PC-3 (cell line): ENCODE measurements around the gene DGCR2. TPM values are rescaled to one million over a fixed set of nuclear protein-coding genes. Genes with fewer than 3 reads are reported as not detected.

Experiments
- ATAC-seq: fragments of 200-7000 bp; cut with Tn5 transposase; 2 replicates; pipeline ENCODE4 v1.9.1; 2020; ENCODE audit warnings: mild to moderate bottlenecking, moderate library complexity
- BruUV-seq: library from RNA; stranded (reverse); fragments of 400-500 nt; replicated peaks from 2 replicates; lab custom pipeline; 2021; lab: Mats Ljungman, UMichigan
- CTCF ChIA-PET: fragments of 300-600 bp; sonication (Branson Sonifier 250); formaldehyde crosslinking; loops from one replicate; lab custom pipeline; 2022; ENCODE audit warnings: antibody characterized with exemption; lab: Charles Lee
- POLR2A ChIA-PET: fragments of 300-600 bp; sonication (Branson Sonifier 250); formaldehyde crosslinking; loops from one replicate; lab custom pipeline; 2022; ENCODE audit warnings: antibody characterized with exemption; ENCODE audit not compliant: unreplicated experiment; lab: Charles Lee
- DNase-seq: peaks from one replicate; pipeline ENCODE4 v3.0.0-alpha.2; 2015
- H2AFZ ChIP-seq: fragments of 300-600 bp; sonication (generic); 2 replicates; pipeline ENCODE4 v1.6.0; 2016; ENCODE audit warnings: antibody characterized with exemption, low read length
- H3F3A ChIP-seq: fragments of 300-600 bp; sonication (generic); one replicate; pipeline ENCODE4 v1.6.0; 2017; ENCODE audit warnings: antibody characterized with exemption, low read length, control low read depth, mild to moderate bottlenecking; ENCODE audit not compliant: unreplicated experiment
- H3K27ac ChIP-seq: fragments of 300-600 bp; sonication (generic); 2 replicates; pipeline ENCODE4 v1.5.1; 2016; ENCODE audit warnings: mild to moderate bottlenecking, low read length
- H3K27me3 ChIP-seq: fragments of 300-600 bp; sonication (generic); 2 replicates; pipeline ENCODE4 v1.6.1; 2016; ENCODE audit warnings: low read length, mixed read lengths
- H3K36me3 ChIP-seq: fragments of 300-600 bp; sonication (generic); 2 replicates; pipeline ENCODE4 v1.6.1; 2016; ENCODE audit warnings: low read depth, mixed run types, low read length, mixed read lengths
- H3K4me1 ChIP-seq: fragments of 300-600 bp; sonication (generic); 2 replicates; pipeline ENCODE4 v1.5.1; 2016; ENCODE audit warnings: low read length; ENCODE audit not compliant: insufficient read depth
- H3K4me2 ChIP-seq: fragments of 300-600 bp; sonication (generic); 2 replicates; pipeline ENCODE4 v1.6.0; 2016; ENCODE audit warnings: low read length
- H3K4me3 ChIP-seq: fragments of 300-600 bp; sonication (generic); 2 replicates; pipeline ENCODE4 v1.5.1; 2016; ENCODE audit warnings: mild to moderate bottlenecking, low read length, mixed read lengths
- H3K79me2 ChIP-seq: fragments of 300-600 bp; sonication (generic); 2 replicates; pipeline ENCODE4 v1.6.1; 2017; ENCODE audit warnings: low read length, mixed read lengths
- H3K9ac ChIP-seq: fragments of 300-600 bp; sonication (generic); 2 replicates; pipeline ENCODE4 v1.6.0; 2016; ENCODE audit warnings: mild to moderate bottlenecking, low read length
- H3K9me2 ChIP-seq: fragments of 300-600 bp; sonication (generic); replicated peaks from 2 replicates; pipeline ENCODE4 v1.6.1; 2016; ENCODE audit warnings: mixed run types, low read length, mixed read lengths
- H3K9me3 ChIP-seq: fragments of 300-600 bp; sonication (generic); 2 replicates; pipeline ENCODE4 v1.6.1; 2016; ENCODE audit warnings: low read length, mixed read lengths
- H4K20me1 ChIP-seq: fragments of 300-600 bp; sonication (generic); 2 replicates; pipeline ENCODE4 v1.6.1; 2016; ENCODE audit warnings: low read length, mixed read lengths
- CTCF ChIP-seq: fragments of 300-600 bp; sonication (generic); conservative IDR thresholded peaks from 2 replicates; pipeline ENCODE4 v1.5.1; 2017; ENCODE audit warnings: antibody characterized with exemption, low read depth, mild to moderate bottlenecking, low read length
- EZH2 ChIP-seq: fragments of 300-600 bp; sonication (generic); IDR thresholded peaks from one replicate; pipeline ENCODE4 v1.6.1; 2017; ENCODE audit warnings: antibody characterized with exemption, mild to moderate bottlenecking, low read length; ENCODE audit not compliant: unreplicated experiment
- EZH2phosphoT487 ChIP-seq: fragments of 300-600 bp; sonication (generic); IDR thresholded peaks from 2 replicates; pipeline ENCODE4 v1.6.1; 2018; ENCODE audit warnings: mild to moderate bottlenecking, antibody characterized with exemption, low read length, borderline replicate concordance
- intact Hi-C: fragments of 100-400 bp; cut with micrococcal nuclease; formaldehyde crosslinking; loops from 2 replicates; pipeline ENCODE4 v1.9.0; 2023
- total RNA-seq: library from RNA; depleted of rRNA; stranded (reverse); fragments of >200 nt; gene quantifications from 2 replicates; pipeline ENCODE4 v1.2.3, GENCODE V29; 2014

The DGCR2 gene
- total RNA-seq, 1 experiment from 2014 or later = 36.1 TPM

GRCh38 chr22:19138217-19139000 is 16.2 kb upstream of the DGCR2 start:
- Histone ChIP-seq H3K9me3 (no peaks in the 10 kb centered on the region), H3K27me3 (no peaks in the 10 kb centered on the region), H3K36me3 (peaks cover 6% of the 10 kb centered on the region; the same call in 1 of the 2 replicates), H2AFZ (no peak overlapping the region), H3K9ac (no peak overlapping the region), H3K4me1 (no peaks in the 10 kb centered on the region), H3K4me3 (no peak overlapping the region), H3K4me2 (no peak overlapping the region), H3K27ac (no peak overlapping the region), H3K79me2 (peaks cover 8% of the 10 kb centered on the region), H4K20me1 (no peaks in the 10 kb centered on the region), H3F3A (no peaks in the 10 kb centered on the region), H3K9me2 (no peaks in the 10 kb centered on the region)
- ChIA-PET POLR2A (no interaction called here), CTCF (no interaction called here)
- DNase-seq (no peak), ATAC-seq (no peak)
- intact Hi-C loops = no loop called here
- BruUV-seq = no TSS peak
- TF ChIP-seq CTCF (no peak), EZH2 (no peak), EZH2phosphoT487 (no peak)

- Histone ChIP-seq H3K9ac (no peak overlapping the region), H3K4me2 (no peak overlapping the region), H3K27ac (no peak overlapping the region), H3K4me3 (no peak overlapping the region), H3K9me2 (no peaks in the 10 kb centered on the region), H3K36me3 (peaks cover 6% of the 10 kb centered on the region; the same call in 1 of the 2 replicates), H2AFZ (no peak overlapping the region), H3K4me1 (no peaks in the 10 kb centered on the region), H3F3A (no peaks in the 10 kb centered on the region), H3K79me2 (peaks cover 3% of the 10 kb centered on the region; the same call in 1 of the 2 replicates), H3K27me3 (no peaks in the 10 kb centered on the region), H4K20me1 (no peaks in the 10 kb centered on the region), H3K9me3 (no peaks in the 10 kb centered on the region)
- intact Hi-C loops = no loop called here
- BruUV-seq = no TSS peak
- DNase-seq (no peak), ATAC-seq (no peak)
- ChIA-PET POLR2A (no interaction called here), CTCF (no interaction called here)
- TF ChIP-seq CTCF = no peak
- TF ChIP-seq EZH2 = no peak
- no peak for TF ChIP-seq EZH2phosphoT487
Measured at GRCh38 chr22:19137384-19138216, 15.4 kb upstream of the DGCR2 start.
